22Rv1 (cell line): ENCODE results near the gene NTPCR.

ENCODE experiments used
- H3K27ac ChIP-seq: fragments of 450-650 bp; 2 replicates; pipeline ENCODE4 v1.5.1; 2017
- CTCF ChIP-seq: fragments of 450-650 bp; IDR thresholded peaks from 2 replicates; pipeline ENCODE4 v1.5.1; 2017; ENCODE audit warnings: mild to moderate bottlenecking
- ZFX ChIP-seq: fragments of 450-650 bp; IDR thresholded peaks from 2 replicates; pipeline ENCODE4 v1.6.1; 2017; ENCODE audit warnings: antibody characterized with exemption, borderline replicate concordance

NTPCR gene

DNA sequence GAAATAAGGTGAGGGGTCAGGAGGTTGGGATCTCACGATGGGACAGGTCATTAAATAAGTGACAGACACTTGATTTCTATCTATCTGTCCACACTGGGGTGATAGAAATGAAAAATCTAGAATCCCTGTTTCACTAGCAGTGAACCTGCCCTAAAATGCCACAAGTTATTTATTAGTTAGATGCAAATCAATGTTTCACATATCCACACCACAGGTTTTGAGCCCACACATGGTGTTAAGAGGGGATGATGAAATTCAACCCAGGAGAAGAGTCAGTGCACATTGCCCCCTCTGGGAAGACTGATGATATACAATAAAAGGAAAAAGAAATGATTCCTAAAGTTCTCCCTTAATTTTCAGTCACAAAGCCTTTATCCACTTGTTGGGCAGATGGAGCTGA is 10.1 kb upstream of the NTPCR start:
- no peak overlapping the region for H3K27ac ChIP-seq
- TF ChIP-seq CTCF: no peak
- TF ChIP-seq ZFX: no peak

GRCh38 chr1:232942413-232943294 is 7.8 kb upstream of the NTPCR start:
- H3K27ac ChIP-seq: no peak overlapping the region
- TF ChIP-seq ZFX: no peak
- TF ChIP-seq CTCF: no peak

DNA sequence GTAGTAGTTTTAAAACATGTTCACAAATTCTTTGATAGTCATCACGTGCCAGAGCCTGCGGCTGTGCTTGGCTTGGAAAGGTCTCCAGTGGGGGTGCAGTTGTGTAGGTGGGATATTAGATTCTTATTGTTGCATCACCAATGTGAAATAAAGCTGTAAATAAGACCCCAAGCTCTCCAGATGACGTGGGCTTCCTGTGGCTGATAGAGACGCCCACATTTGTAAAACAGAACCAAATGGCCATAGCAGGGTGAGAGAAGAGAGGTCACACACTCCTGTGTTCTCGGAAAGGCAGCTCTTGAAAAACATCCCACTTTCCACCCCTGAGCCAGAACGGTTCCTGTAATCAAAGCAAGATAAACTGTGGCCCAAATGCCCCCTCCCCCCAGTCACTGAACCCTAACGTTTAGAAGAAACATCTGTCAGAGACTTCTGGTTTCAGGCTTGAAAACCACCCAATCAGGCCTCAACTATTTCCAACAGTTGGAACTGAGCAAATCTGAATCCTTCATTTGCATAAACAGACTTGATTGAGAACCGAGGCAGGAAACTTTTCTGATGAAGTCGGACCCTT is 6.6 kb upstream of the NTPCR start:
- no peak for TF ChIP-seq CTCF
- TF ChIP-seq ZFX: no peak
- no peak overlapping the region for H3K27ac ChIP-seq

DNA sequence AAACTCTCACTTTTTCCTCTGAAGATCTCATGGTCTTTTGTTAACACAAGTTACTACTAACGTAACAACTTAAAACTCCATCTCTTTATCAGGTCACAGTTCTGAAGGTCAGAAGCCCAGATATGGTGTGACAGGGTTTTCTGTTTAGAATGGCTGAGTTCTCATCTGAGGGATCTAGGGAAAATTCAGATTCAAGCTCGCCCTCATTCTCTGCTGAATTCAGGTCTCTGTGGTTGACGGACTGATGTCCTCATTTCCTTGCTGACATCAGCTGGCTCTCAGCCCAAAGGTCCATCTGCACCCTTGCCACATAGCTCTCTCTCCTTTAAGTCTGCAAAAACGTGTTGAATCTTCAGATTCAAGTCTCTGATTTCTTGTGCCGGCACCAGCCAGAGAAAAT is 6.1 kb upstream of the NTPCR start:
- TF ChIP-seq CTCF (no peak), ZFX (no peak)
- no peak overlapping the region for H3K27ac ChIP-seq

DNA sequence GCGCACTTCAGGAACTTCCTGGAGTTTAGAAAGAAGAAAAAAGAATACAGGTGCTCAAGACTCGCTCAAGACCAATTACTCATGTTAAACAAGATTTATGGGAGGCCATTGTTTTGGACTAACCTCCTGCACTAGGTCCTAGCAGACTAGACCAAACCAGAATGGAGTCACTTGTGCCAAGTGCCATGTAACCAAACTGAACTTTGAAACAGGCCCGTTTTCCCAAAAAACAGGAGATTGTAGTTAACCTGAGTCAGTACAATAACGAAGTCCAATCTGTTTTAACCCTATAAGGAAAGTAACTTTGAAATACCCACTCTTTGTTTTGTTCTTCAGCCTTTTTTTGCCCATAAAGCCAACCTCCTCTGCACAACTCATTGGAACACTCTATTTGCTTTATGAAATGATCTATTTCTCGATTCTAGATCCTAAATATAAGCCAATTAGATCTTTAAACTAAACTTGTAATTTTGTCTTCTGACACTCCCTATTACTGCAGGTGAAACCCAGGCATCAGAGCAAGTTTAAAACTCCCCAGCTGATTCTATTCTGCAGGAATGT is 695 bp upstream of the NTPCR start:
- TF ChIP-seq ZFX (no peak), CTCF (no peak)
- peak overlapping the region; percentile 68 for H3K27ac ChIP-seq

- peak overlapping the region; percentile 68 for H3K27ac ChIP-seq
- TF ChIP-seq CTCF: no peak
- TF ChIP-seq ZFX: no peak
Observed at GRCh38 chr1:232951180-232951579, 769 bp downstream of the NTPCR start.

- TF ChIP-seq ZFX (no peak), CTCF (no peak)
- H3K27ac ChIP-seq: peak overlapping the region; percentile 68
Observed at GRCh38 chr1:232951605-232952004, 1.2 kb downstream of the NTPCR start.
